ENCODE data around the gene VRK1. TPM values are rescaled to one million over a fixed set of nuclear protein-coding genes. Genes with fewer than 3 reads are reported as not detected.

Gene VRK1
- total RNA-seq, 1 experiment from 2014 or later: 47.0 TPM

DNA sequence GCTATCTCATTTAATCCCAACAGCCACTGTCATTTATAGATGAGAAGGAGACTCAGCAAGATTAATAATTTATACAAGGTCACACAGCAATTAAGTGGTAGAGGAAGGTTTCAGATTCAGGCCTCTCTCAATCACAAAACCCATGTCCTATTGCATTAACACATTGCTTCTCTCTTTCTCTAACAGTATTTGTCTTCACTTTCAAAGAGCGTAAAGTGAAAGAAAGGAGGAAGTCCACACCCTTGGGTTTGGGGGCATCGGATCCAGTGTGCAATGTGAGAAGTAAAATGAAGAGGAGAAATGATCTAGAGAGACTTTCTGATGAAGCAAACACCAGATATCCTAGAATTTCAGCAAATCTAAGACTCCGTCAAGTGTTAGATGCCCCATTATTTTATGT lies 7.0 kb upstream of the VRK1 start:
- no peak for DNase-seq (ENCODE audit: low read depth)

DNA sequence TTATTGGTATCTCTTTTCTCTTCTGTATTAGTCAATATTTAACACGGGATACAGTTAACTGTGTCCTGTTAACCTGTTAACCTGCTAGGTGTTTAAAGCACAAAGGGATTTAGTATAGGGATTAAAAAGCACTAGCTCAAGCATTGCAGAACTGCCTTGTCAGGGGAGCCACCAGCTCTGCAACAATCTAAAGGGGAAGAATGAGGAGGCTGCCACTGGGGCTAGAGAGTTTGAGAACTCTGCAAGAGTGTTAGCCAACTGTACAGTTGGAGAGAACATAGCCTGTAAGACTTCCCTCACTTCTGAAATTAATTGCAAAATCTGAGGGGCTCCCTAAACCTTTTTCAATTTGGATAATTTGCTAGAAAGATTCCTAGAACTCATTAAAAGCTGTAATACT lies 6.5 kb upstream of the VRK1 start:
- no peak for DNase-seq (ENCODE audit: low read depth)

- peak; percentile 39 for DNase-seq (ENCODE audit: low read depth)
Measured at GRCh38 chr14:96792003-96792402, 5.2 kb upstream of the VRK1 start.

DNA sequence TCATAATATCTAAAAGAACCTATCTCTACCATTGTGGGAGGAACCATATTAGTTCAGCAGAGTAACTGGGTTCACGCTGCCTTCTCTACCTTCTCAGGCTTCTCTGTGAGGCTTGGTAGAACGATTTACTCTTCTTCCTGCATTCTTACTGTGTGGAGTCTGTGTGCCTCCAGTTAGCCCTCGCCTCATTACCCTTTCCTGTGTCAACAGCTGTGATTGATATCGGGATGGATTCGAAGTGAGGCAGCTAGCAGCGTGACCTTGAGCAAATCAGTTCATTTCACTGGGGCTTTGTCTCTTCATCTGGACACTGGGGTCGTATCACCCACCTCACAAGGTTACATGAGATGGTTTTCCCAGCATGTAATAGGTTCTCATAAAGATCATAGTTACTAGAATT lies 4.6 kb upstream of the VRK1 start:
- DNase-seq (ENCODE audit: low read depth): no peak

DNA sequence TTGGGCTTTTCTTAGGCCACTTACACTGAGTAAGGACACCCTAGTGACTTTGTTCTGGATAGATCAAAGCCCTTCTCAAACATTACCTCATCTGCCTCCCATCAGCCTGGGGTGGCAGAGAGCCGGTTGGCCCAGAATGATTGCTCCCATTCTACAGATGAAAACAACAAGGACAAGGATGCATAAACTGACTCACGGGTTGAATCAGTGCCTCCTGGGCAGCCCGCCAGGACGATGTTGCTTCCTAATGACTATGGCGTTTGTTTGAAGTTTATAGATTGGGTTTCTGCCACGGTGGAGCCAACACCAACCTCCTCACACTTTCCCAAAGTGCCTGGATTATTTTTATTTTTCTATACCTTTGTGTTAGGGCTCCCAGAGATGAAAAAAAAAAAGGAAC lies 3.6 kb upstream of the VRK1 start:
- DNase-seq (ENCODE audit: low read depth): peak; percentile 32

GRCh38 chr14:96795109-96795828 lies 1.9 kb upstream of the VRK1 start:
- DNase-seq (ENCODE audit: low read depth): no peak

DNA sequence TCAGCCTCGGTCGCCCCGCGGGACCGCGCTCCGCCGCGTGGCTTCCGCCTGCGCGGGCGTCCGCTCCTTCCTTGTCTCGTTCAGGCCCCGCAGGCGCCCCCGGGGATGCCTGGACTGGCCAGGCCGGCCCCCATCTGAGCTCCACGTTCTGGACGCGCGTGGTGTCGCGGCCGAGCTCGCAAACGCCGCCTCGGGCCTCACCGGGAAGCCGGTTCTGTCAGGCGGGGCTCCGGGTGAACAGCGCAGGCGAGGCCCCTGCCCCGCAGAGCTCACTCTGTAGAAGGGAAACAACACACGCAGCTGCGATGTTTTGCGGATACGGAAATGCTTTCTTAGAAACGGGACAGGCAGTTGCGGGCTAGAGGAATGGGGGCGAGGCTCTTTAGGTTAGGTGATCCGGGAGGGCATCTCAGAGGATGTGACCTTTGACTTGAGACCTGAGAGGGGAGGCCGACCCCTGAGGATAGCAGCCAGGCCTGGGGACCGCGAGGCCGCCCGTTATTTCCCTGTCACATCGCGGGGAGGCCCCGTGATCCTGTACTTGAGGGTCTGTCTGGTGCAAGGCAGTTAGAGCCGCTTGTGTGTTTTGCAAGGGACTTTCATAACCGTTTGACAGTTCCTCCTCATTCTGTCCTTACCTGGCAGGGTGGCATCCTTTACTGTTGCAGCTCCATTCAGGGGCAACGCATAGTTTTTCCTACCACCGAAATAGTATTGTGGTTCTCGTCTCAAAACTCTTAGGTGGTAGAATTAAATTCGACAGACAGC lies 584 bp downstream of the VRK1 start:
- DNase-seq (ENCODE audit: low read depth): peak; percentile 23

- no peak for DNase-seq (ENCODE audit: low read depth)
Measured at GRCh38 chr14:96798956-96799355, 1.8 kb downstream of the VRK1 start.

GRCh38 chr14:96799489-96800054 lies 2.4 kb downstream of the VRK1 start:
- no peak for DNase-seq (ENCODE audit: low read depth)

- no peak for DNase-seq (ENCODE audit: low read depth)
Measured at GRCh38 chr14:96801931-96802330, 4.7 kb downstream of the VRK1 start.

DNA sequence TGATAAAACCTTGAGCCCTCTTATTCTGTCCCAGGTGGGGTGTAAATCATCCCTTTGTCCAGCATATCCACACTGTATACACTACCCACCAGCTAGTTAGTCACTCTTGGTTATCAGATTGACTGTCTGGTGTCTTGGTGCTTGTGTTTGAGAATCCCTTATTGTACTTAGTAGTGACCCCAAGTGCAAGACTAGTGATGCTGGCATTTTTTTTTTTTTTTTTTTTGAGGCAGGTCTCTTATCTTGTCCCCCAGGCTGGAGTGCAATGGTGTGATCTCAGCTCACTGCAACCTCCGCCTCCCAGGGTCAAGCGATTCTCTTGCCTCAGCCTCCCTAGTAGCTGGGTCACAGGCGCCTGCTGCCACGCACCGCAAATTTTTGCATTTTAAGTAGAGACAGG lies 5.8 kb downstream of the VRK1 start:
- DNase-seq (ENCODE audit: low read depth): no peak

DNA sequence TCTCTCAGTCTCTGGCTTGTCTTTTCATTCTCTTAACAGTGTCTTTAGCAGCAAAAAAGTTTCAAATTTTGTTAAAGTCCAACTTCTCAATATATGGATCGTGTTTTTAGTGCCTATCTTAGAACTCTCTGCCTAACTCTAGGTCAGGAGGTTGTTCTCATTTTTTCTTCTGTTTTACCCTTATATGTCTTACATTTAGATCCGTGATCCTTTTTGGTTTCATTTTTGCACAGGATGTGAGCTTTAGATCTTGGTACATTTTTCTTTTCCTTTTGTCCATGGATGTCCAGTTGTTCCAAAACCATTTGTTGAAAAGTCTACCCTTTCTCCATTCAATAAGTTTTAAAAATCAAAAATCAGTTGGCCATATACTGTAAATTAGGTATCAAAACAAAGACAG lies 6.8 kb downstream of the VRK1 start:
- no peak for DNase-seq (ENCODE audit: low read depth)

DNA sequence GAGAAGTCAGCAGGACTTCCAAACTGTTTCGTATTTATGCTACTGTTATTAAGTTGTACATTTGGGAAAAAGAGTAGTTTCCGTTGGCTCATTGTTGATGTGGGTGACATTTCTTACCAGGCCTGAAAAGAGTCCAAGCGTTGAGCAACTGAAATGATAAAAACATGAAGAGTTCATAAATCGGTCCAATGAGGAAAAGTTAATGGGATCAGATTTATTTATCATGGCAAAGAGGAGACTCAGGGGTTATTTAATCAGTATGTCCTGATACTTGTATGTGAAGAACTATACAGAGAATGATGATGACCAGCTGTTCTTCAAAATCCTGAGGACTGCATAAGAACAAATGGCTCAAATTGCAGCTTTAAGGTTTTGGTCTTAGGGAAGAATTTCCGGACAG lies 7.7 kb downstream of the VRK1 start:
- no peak for DNase-seq (ENCODE audit: low read depth)

- DNase-seq (ENCODE audit: low read depth): no peak
Measured at GRCh38 chr14:96805956-96806355, 8.8 kb downstream of the VRK1 start.

DNA sequence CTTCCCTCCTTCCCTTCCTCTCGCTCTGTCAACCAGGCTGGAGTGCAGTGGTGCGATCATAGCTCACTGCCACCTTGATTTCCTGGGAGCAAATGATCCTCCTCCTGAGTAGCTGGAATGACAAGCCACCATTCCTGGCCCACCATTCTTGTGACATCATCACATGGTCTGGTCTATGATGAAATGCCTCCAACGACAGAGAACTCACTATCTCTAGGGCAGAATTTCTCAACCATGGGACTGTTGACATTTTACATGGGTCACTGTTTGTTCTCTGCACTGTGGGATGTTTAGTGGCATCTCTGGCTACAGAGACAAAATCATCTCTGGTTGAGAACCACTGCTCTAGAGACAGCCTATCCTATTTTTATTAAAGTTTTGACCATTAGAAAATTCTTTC lies 9.7 kb downstream of the VRK1 start:
- no peak for DNase-seq (ENCODE audit: low read depth)

DNA sequence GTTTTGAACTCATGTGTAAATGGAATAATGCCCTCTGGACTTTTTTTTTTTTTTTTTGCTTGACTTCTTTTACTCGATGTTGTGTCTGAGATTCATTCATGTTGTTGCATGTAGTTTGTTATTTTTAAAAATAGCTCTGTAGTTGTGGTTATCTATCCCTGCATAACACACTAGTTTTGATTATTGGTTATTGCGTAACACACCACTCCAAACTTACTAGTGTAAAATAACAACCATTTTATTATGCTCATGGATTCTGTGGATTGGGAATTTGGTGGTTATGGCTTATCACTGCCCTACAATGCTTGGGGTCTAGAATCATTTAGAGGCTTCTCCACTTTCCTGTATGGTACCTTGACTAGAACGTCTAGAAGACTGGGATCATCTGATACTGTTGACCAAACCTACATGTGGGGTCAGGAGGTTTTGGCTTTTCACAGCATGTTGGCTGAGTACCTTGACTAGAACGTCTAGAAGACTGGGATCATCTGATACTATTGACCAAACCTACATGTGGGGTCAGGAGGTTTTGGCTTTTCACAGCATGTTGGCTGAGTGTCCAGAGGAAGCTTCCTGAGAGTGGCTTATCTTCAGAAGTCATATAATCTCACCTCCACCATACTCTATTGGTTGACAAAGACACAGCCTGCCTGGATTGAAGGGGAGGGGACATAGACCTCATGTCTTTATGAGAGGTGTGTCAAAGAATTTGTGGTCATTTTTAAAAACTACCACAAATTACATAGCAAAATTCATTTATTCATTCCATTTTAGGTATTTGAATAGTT lies 11.6 kb downstream of the VRK1 start:
- no peak for DNase-seq (ENCODE audit: low read depth)

GRCh38 chr14:96811265-96811664 lies 14.1 kb downstream of the VRK1 start:
- peak; percentile 55 for DNase-seq (ENCODE audit: low read depth)

- DNase-seq (ENCODE audit: low read depth): no peak
Measured at GRCh38 chr14:96811985-96812667, 14.9 kb downstream of the VRK1 start.

DNA sequence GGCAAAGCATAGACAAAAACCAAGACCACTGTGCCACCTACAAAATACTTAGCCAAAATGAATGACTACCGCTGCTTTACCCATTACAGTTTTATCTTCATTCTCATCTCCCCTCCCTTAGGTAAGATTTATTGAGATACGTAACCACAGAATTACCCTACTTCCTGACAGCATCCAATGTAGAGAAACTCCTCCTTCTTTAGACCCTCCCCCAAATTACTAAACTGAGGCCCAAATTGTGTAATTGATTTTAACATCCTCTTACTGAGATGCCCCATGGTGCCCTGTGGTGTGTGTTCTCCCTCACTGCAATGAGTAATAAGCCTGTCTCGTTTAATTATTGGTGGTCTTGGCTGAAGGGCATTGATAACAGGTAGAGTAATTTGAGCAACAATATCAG lies 19.1 kb downstream of the VRK1 start:
- DNase-seq (ENCODE audit: low read depth): no peak

GRCh38 chr14:96817750-96818666 lies 20.8 kb downstream of the VRK1 start:
- no peak for DNase-seq (ENCODE audit: low read depth)
